GM15510 (cell line): Measurements from ENCODE around the gene CACNA1A.

ENCODE experiments used
- POLR2A ChIP-seq: IDR thresholded peaks from 3 replicates; pipeline ENCODE4 v1.6.1; 2011; ENCODE audit warnings: borderline replicate concordance; ENCODE audit not compliant: insufficient read length; ENCODE audit errors: extremely low read depth

Gene CACNA1A

GRCh38 chr19:13461536-13461935 lies 44.7 kb downstream of the CACNA1A start:
- TF ChIP-seq POLR2A: no peak

- TF ChIP-seq POLR2A: no peak
These were observed 46.2 kb downstream of the CACNA1A start for GRCh38 chr19:13460045-13460444.

- TF ChIP-seq POLR2A: no peak
These were observed 46.9 kb downstream of the CACNA1A start for GRCh38 chr19:13459351-13459750.

GRCh38 chr19:13451434-13451995 lies 54.8 kb downstream of the CACNA1A start:
- TF ChIP-seq POLR2A: no peak

- no peak for TF ChIP-seq POLR2A
These were observed 58.3 kb downstream of the CACNA1A start for GRCh38 chr19:13447978-13448377.

GRCh38 chr19:13441810-13442512 lies 64.3 kb downstream of the CACNA1A start:
- no peak for TF ChIP-seq POLR2A

- no peak for TF ChIP-seq POLR2A
These were observed 68.2 kb downstream of the CACNA1A start for GRCh38 chr19:13437919-13438618.

- TF ChIP-seq POLR2A: no peak
These were observed 69.9 kb downstream of the CACNA1A start for GRCh38 chr19:13436352-13436751.

- TF ChIP-seq POLR2A: no peak
These were observed 75.3 kb downstream of the CACNA1A start for GRCh38 chr19:13430790-13431582.

- TF ChIP-seq POLR2A: no peak
These were observed 76.7 kb downstream of the CACNA1A start for GRCh38 chr19:13429563-13429962.

- no peak for TF ChIP-seq POLR2A
These were observed 77.9 kb downstream of the CACNA1A start for GRCh38 chr19:13428352-13428751.

GRCh38 chr19:13427273-13428051 lies 78.8 kb downstream of the CACNA1A start:
- no peak for TF ChIP-seq POLR2A

GRCh38 chr19:13425151-13425550 lies 81.1 kb downstream of the CACNA1A start:
- no peak for TF ChIP-seq POLR2A

GRCh38 chr19:13420780-13421179 lies 85.5 kb downstream of the CACNA1A start:
- TF ChIP-seq POLR2A: no peak
